ENCODE measurements around the gene SLCO2A1.

SLCO2A1 gene

DNA sequence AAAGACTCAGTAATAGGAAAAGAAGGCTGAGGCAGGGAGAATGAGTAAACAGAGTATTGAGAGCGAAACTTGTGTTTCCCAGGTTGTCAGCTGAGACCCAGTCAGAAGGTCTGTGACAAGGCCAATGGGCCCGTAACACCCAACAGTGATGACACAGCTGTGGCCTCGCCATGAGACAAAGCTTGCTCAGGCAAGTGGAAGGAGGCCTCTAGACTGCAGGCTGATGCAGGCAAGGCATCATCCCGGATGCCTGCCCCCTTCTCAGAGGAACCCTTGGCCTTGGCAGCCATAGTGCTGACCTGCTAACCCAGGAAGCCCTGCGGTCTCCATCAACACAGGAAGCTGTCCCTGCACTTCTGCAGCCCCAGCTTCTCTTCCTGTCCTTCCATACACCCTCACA lies 149.4 kb downstream of the SLCO2A1 start:
- TF ChIP-seq, protein P1, sequence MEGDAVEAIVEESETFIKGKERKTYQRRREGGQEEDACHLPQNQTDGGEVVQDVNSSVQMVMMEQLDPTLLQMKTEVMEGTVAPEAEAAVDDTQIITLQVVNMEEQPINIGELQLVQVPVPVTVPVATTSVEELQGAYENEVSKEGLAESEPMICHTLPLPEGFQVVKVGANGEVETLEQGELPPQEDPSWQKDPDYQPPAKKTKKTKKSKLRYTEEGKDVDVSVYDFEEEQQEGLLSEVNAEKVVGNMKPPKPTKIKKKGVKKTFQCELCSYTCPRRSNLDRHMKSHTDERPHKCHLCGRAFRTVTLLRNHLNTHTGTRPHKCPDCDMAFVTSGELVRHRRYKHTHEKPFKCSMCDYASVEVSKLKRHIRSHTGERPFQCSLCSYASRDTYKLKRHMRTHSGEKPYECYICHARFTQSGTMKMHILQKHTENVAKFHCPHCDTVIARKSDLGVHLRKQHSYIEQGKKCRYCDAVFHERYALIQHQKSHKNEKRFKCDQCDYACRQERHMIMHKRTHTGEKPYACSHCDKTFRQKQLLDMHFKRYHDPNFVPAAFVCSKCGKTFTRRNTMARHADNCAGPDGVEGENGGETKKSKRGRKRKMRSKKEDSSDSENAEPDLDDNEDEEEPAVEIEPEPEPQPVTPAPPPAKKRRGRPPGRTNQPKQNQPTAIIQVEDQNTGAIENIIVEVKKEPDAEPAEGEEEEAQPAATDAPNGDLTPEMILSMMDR (conservative IDR thresholded peaks at IDR 0.05; ENCODE audit: low read depth, low read length), result no peak
- no peak for DNase-seq (ENCODE audit: low read depth)
- no peak overlapping the region for H3K4me3 ChIP-seq (ENCODE audit: low read depth, low read length)

DNA sequence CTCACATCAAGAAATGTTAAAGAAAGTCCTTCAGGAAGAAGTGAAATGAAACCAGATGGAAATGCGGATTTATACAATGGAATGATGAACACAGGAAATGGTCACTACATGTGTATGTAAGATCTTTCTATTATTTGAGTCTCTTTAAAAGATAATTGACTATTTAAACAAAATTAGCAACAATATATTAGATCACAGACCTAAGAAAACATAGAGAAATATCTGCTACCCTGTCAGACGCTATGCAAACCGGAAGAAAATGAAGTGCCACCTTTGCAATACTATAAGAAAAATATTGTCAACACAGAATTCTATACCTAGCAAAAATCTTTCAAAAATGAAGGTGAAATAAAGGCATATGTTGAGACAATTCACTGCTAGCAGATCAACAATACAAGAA lies 151.2 kb downstream of the SLCO2A1 start:
- TF ChIP-seq, protein P1 (conservative IDR thresholded peaks at IDR 0.05; ENCODE audit: low read depth, low read length), result no peak
- H3K4me3 ChIP-seq (ENCODE audit: low read depth, low read length), result no peak overlapping the region
- no peak for DNase-seq (ENCODE audit: low read depth)

All from choroid plexus epithelial cell (primary cell).